Measurements from ENCODE around the gene GXYLT2. TPM values are rescaled to one million over a fixed set of nuclear protein-coding genes. Genes with fewer than 3 reads are reported as not detected.

The GXYLT2 gene
- total and polyA plus RNA-seq, 4 experiments from 2014 or later, result not detected

- no peaks in the 10 kb centered on the region for H3K9me3 Mint-ChIP-seq
- ChIA-PET POLR2A (ENCODE audit: partially characterized antibody) (no interaction called here), CTCF (ENCODE audit: partially characterized antibody) (interaction anchor here (0.8 to 2.2 kb wide), 2 partner anchors 14 to 18 kb away, joined by 3 to 6 read pairs; no protein-coding TSS in a partner anchor)
- Histone ChIP-seq H3K4me3 (ENCODE audit: low read length in 2 of 2) (no peak overlapping the region), H3K4me1 (ENCODE audit: insufficient read depth, low read length) (peaks cover 5% of the 10 kb centered on the region), H3K9me3 (ENCODE audit: control insufficient read depth in 1 of 2, low read length in 2 of 2) (no peaks in the 10 kb centered on the region), H3K27me3 (ENCODE audit: insufficient read depth, low read length) (no peaks in the 10 kb centered on the region), H3K36me3 (ENCODE audit: insufficient read depth, low read length) (no peaks in the 10 kb centered on the region), H3K27ac (ENCODE audit: low read depth, low read length) (no peak overlapping the region)
- no peak for DNase-seq
- intact Hi-C loops (cut with micrococcal nuclease), result no loop called here
- peaks cover 5 to 12% (median 7%) of the 10 kb centered on the region in 4 donors for H3K4me1 Mint-ChIP-seq
- peaks cover 2 to 6% of the 10 kb centered on the region in 2 donors for H3K27me3 Mint-ChIP-seq
- no peaks in the 10 kb centered on the region for H3K36me3 Mint-ChIP-seq
- no peak overlapping the region for H3K27ac Mint-ChIP-seq
- H3K4me3 Mint-ChIP-seq, result no peak overlapping the region
Observed at GRCh38 chr3:72974956-72975355, 87.1 kb downstream of the GXYLT2 start.

- H3K36me3 Mint-ChIP-seq, result no peaks in the 10 kb centered on the region
- ChIA-PET POLR2A (ENCODE audit: partially characterized antibody) (no interaction called here), CTCF (ENCODE audit: partially characterized antibody) (interaction anchor here (0.8 to 2.2 kb wide), 3 partner anchors 13 to 31 kb away, joined by 3 to 6 read pairs (median 3); no protein-coding TSS in a partner anchor)
- H3K4me3 ChIP-seq (ENCODE audit: low read length in 2 of 2), result no peak overlapping the region
- peaks cover 5 to 12% (median 7%) of the 10 kb centered on the region in 4 donors for H3K4me1 Mint-ChIP-seq
- H3K36me3 ChIP-seq (ENCODE audit: insufficient read depth, low read length), result no peaks in the 10 kb centered on the region
- H3K9me3 ChIP-seq (ENCODE audit: control insufficient read depth in 1 of 2, low read length in 2 of 2), result no peaks in the 10 kb centered on the region
- H3K4me3 Mint-ChIP-seq, result no peak overlapping the region
- DNase-seq, result no peak
- no peaks in the 10 kb centered on the region for H3K9me3 Mint-ChIP-seq
- no peak overlapping the region for H3K27ac Mint-ChIP-seq
- H3K4me1 ChIP-seq (ENCODE audit: insufficient read depth, low read length), result peaks cover 5% of the 10 kb centered on the region
- intact Hi-C loops (cut with micrococcal nuclease), result no loop called here
- no peaks in the 10 kb centered on the region for H3K27me3 ChIP-seq (ENCODE audit: insufficient read depth, low read length)
- H3K27ac ChIP-seq (ENCODE audit: low read depth, low read length), result no peak overlapping the region
- H3K27me3 Mint-ChIP-seq, result peaks cover 2 to 7% of the 10 kb centered on the region in 2 donors
Observed at GRCh38 chr3:72976281-72976741, 88.5 kb downstream of the GXYLT2 start.

DNA sequence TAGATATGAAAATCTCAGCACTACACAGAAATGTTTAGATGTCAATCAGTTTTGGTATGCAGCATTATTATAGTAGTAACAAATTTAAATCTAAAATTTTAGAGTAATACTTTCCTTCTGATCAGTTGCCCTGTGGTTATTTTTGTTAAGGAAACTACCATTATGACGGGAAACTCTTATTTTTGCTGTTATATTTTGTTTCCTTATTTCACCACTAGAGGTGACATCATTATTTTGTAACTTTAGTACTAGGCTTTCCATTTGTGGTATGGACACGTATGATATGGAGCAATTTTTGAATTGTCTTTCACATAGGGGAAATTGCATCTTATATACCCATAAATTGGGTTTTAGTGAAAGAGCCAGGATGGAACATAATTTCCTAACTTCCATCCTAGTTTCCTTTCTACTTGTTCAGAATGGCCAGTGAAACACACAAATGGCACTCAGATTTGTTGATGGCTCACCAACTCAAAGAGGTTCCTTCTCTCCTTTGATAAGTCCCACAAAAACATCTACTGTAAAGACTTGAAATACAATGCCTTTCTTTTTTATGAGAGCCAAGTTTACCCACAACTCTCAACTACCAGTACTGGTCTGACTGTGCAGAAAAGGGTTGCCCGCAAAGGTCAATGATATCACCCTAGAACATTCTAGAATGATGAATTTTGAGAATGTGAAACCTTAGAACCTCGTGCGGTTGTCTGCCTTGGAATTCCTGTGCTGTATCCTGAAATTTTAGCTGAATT lies 89.4 kb downstream of the GXYLT2 start:
- peaks cover 5% of the 10 kb centered on the region for H3K4me1 ChIP-seq (ENCODE audit: insufficient read depth, low read length)
- Mint-ChIP-seq H3K4me1 (peaks cover 5 to 12% (median 6%) of the 10 kb centered on the region in 4 donors), H3K36me3 (no peaks in the 10 kb centered on the region), H3K27me3 (peaks cover 2 to 7% of the 10 kb centered on the region in 2 donors), H3K27ac (no peak overlapping the region), H3K9me3 (no peaks in the 10 kb centered on the region), H3K4me3 (no peak overlapping the region)
- DNase-seq, result no peak
- H3K27ac ChIP-seq (ENCODE audit: low read depth, low read length), result no peak overlapping the region
- intact Hi-C loops (cut with micrococcal nuclease), result no loop called here
- ChIA-PET POLR2A (ENCODE audit: partially characterized antibody) (no interaction called here), CTCF (ENCODE audit: partially characterized antibody) (interaction anchor here (0.8 to 1.1 kb wide), 2 partner anchors 12 to 79 kb away, joined by 3 to 4 read pairs; no protein-coding TSS in a partner anchor)
- no peaks in the 10 kb centered on the region for H3K27me3 ChIP-seq (ENCODE audit: insufficient read depth, low read length)
- H3K9me3 ChIP-seq (ENCODE audit: control insufficient read depth in 1 of 2, low read length in 2 of 2), result no peaks in the 10 kb centered on the region
- no peak overlapping the region for H3K4me3 ChIP-seq (ENCODE audit: low read length in 2 of 2)
- no peaks in the 10 kb centered on the region for H3K36me3 ChIP-seq (ENCODE audit: insufficient read depth, low read length)

DNA sequence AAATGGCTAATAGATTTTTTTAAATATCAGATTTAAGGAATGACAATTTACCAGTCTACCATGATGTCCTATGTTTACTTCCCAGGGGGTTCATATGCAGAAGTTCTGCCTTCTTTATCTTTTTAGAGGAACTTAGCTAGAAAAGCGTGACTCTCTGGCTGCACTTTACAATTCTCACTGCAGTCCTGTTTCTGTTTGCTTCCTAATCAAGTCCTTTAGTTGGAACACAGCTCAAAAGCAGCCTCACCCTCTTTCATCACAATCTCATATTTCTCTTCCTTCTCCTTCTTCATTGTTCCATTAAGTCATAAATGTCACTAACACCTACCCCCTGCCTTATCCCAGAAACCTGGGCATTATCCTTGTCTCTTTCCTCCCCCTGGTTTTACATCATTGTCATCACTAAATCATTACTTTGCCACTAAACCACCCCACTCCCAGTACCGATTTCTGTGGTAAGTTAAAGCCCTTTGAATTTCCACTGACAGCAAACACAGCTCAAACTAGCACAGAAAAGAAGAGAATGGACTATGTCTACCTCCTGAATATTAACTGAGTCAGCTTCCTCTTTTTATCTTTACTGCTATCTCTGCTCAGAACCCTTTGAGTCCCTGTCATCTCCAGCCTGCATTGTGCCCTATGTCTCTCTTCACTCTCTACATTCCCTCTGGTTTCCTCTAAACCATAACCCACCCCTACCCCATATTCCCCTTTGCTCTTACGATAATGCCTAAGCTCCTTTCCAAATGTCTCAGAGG lies 94.9 kb downstream of the GXYLT2 start:
- no peaks in the 10 kb centered on the region for H3K36me3 ChIP-seq (ENCODE audit: insufficient read depth, low read length)
- no peaks in the 10 kb centered on the region for H3K27me3 ChIP-seq (ENCODE audit: insufficient read depth, low read length)
- Mint-ChIP-seq H3K27me3 (peaks cover 7 to 10% of the 10 kb centered on the region in 2 donors), H3K4me1 (no peaks in the 10 kb centered on the region), H3K4me3 (no peak overlapping the region), H3K36me3 (peaks cover 5% of the 10 kb centered on the region in 2 donors), H3K27ac (no peak overlapping the region), H3K9me3 (peaks cover 0 to 16% (median 13%) of the 10 kb centered on the region in 8 donors)
- no peaks in the 10 kb centered on the region for H3K4me1 ChIP-seq (ENCODE audit: insufficient read depth, low read length)
- H3K4me3 ChIP-seq (ENCODE audit: low read length in 2 of 2), result no peak overlapping the region
- ChIA-PET POLR2A (ENCODE audit: partially characterized antibody) (no interaction called here), CTCF (ENCODE audit: partially characterized antibody) (interaction anchor here (1.0 to 1.7 kb wide), 3 partner anchors 16 to 103 kb away, joined by 3 to 6 read pairs (median 5); no protein-coding TSS in a partner anchor)
- DNase-seq, result no peak
- no peak overlapping the region for H3K27ac ChIP-seq (ENCODE audit: low read depth, low read length)
- peaks cover 0 to 4% of the 10 kb centered on the region in 2 donors for H3K9me3 ChIP-seq (ENCODE audit: control insufficient read depth in 1 of 2, low read length in 2 of 2)
- intact Hi-C loops (cut with micrococcal nuclease), result no loop called here

DNA sequence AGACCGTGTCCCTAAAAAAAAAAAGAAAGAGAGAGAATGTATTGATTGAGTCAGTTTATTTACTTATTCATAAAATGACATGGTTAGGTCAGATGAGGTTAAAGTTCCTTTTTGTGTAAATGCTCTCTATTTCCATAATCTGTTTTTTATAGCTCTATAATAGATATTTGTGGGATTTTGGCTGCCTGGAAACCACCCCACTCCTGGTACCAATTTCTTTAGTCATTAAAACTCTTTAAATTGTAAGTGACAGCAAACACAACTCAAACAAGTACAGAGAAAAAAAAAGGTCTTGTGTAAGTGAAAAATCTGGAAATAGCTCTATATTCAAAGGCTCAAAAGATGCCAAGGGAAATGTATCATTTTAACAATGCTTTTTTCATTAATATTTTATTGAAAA lies 97.7 kb downstream of the GXYLT2 start:
- Histone ChIP-seq H3K4me3 (ENCODE audit: low read length in 2 of 2) (no peak overlapping the region), H3K27ac (ENCODE audit: low read depth, low read length) (no peak overlapping the region), H3K27me3 (ENCODE audit: insufficient read depth, low read length) (no peaks in the 10 kb centered on the region), H3K36me3 (ENCODE audit: insufficient read depth, low read length) (no peaks in the 10 kb centered on the region), H3K4me1 (ENCODE audit: insufficient read depth, low read length) (no peaks in the 10 kb centered on the region), H3K9me3 (ENCODE audit: control insufficient read depth in 1 of 2, low read length in 2 of 2) (peaks cover 0 to 4% of the 10 kb centered on the region in 2 donors)
- Mint-ChIP-seq H3K27me3 (peaks cover 6 to 7% of the 10 kb centered on the region in 2 donors), H3K9me3 (peaks cover 0 to 16% (median 13%) of the 10 kb centered on the region in 8 donors), H3K4me3 (no peak overlapping the region), H3K27ac (no peak overlapping the region), H3K4me1 (no peaks in the 10 kb centered on the region), H3K36me3 (peaks cover 5% of the 10 kb centered on the region in 2 donors)
- POLR2A ChIA-PET (ENCODE audit: partially characterized antibody), result no interaction called here
- intact Hi-C loops (cut with micrococcal nuclease), result no loop called here
- CTCF ChIA-PET (ENCODE audit: partially characterized antibody), result no interaction called here
- DNase-seq, result no peak

- H3K27ac Mint-ChIP-seq, result no peak overlapping the region
- H3K36me3 Mint-ChIP-seq, result peaks cover 3 to 5% of the 10 kb centered on the region in 2 donors
- intact Hi-C loops (cut with micrococcal nuclease), result no loop called here
- H3K27ac ChIP-seq (ENCODE audit: low read depth, low read length), result no peak overlapping the region
- no peaks in the 10 kb centered on the region for H3K36me3 ChIP-seq (ENCODE audit: insufficient read depth, low read length)
- H3K9me3 ChIP-seq (ENCODE audit: control insufficient read depth in 1 of 2, low read length in 2 of 2), result no peaks in the 10 kb centered on the region
- no peak overlapping the region for H3K4me3 Mint-ChIP-seq
- H3K9me3 Mint-ChIP-seq, result peaks cover 0 to 5% (median 4%) of the 10 kb centered on the region in 8 donors
- no peak for DNase-seq
- no peaks in the 10 kb centered on the region for H3K27me3 ChIP-seq (ENCODE audit: insufficient read depth, low read length)
- H3K4me3 ChIP-seq (ENCODE audit: low read length in 2 of 2), result no peak overlapping the region
- ChIA-PET POLR2A (ENCODE audit: partially characterized antibody) (interaction anchor here (0.8 kb wide), 1 partner anchor 11 kb away, joined by 4 read pairs; no protein-coding TSS in a partner anchor), CTCF (ENCODE audit: partially characterized antibody) (no interaction called here)
- peaks cover 0 to 5% (median under 1%) of the 10 kb centered on the region in 4 donors for H3K4me1 Mint-ChIP-seq
- no peaks in the 10 kb centered on the region for H3K4me1 ChIP-seq (ENCODE audit: insufficient read depth, low read length)
- no peaks in the 10 kb centered on the region for H3K27me3 Mint-ChIP-seq
Observed at GRCh38 chr3:72990701-72991395, 103.0 kb downstream of the GXYLT2 start.

Measured in CD4-positive, alpha-beta memory T cell (primary cell).